ENCODE measurements around the gene AGRN.

GRCh38 chr1:997993-998744 lies 21.8 kb upstream of the AGRN start:
- TF ChIP-seq CTCF (IDR thresholded peaks at IDR 0.05) (no peak), EP300 (IDR thresholded peaks at IDR 0.05) (no peak), POLR2A (IDR thresholded peaks at IDR 0.05; ENCODE audit: low read depth) (no peak), POLR2AphosphoS5 (IDR thresholded peaks at IDR 0.05) (no peak)

Data from esophagus muscularis mucosa (tissue), 4 donors.